ENCODE measurements around the gene TRIM56. TPM values are rescaled to one million over a fixed set of nuclear protein-coding genes. Genes with fewer than 3 reads are reported as not detected.

Gene TRIM56
- total and polyA plus RNA-seq, 2 of the 13 experiments (the other 11 are each of a cell fraction or from before 2014, with no cell fraction given) = 3.2 to 7.1 TPM

GRCh38 chr7:101122933-101123702, 37.8 kb downstream of the TRIM56 start (continued):
- TF ChIP-seq PCBP1 (IDR thresholded peaks at IDR 0.05; ENCODE audit: borderline replicate concordance, low read depth, low read length) (no peak), PLRG1 (conservative IDR thresholded peaks at IDR 0.05) (no peak), MLLT10 (CRISPR knock-in tag; IDR thresholded peaks at IDR 0.05) (no peak), ZNF224 (CRISPR knock-in tag; IDR thresholded peaks at IDR 0.05) (0 out of 2 replicates have a peak, but pooled peaks have one; percentile 39), CBX1 (IDR thresholded peaks at IDR 0.05; ENCODE audit: low read depth) (no peak), ONECUT2 (CRISPR knock-in tag; IDR thresholded peaks at IDR 0.05) (no peak), MTA3 (CRISPR knock-in tag; IDR thresholded peaks at IDR 0.05) (no peak), CEBPB (IDR thresholded peaks at IDR 0.05; ENCODE audit: borderline replicate concordance, low read depth, low read length) (peak; percentile 97), ZNF567 (CRISPR knock-in tag; IDR thresholded peaks at IDR 0.05; ENCODE audit: borderline replicate concordance) (no peak), REXO4 (CRISPR knock-in tag; IDR thresholded peaks at IDR 0.05; ENCODE audit: borderline replicate concordance) (no peak), ZNF703 (CRISPR knock-in tag; IDR thresholded peaks at IDR 0.05; ENCODE audit: borderline replicate concordance) (no peak; the same call in 1 of the 2 replicates), ZNF891 (CRISPR knock-in tag; IDR thresholded peaks at IDR 0.05) (no peak), ATF6 (CRISPR knock-in tag; conservative IDR thresholded peaks at IDR 0.05) (no peak), ZFP41 (CRISPR knock-in tag; IDR thresholded peaks at IDR 0.05; ENCODE audit: borderline replicate concordance) (no peak), POLR2AphosphoS5 (IDR thresholded peaks at IDR 0.05; ENCODE audit: low read depth, low read length) (peak; percentile 71), TEAD3 (CRISPR knock-in tag; optimal IDR thresholded peaks at IDR 0.05; ENCODE audit: borderline replicate concordance) (peak; percentile 81), YY1 (IDR thresholded peaks at IDR 0.05; ENCODE audit: insufficient read depth, insufficient replicate concordance, low read depth, low read length) (no peak), GRHL1 (CRISPR knock-in tag; conservative IDR thresholded peaks at IDR 0.05) (no peak), RFX3 (CRISPR knock-in tag; IDR thresholded peaks at IDR 0.05) (no peak), HES4 (CRISPR knock-in tag; IDR thresholded peaks at IDR 0.05; ENCODE audit: borderline replicate concordance) (no peak), MED13 (CRISPR knock-in tag; IDR thresholded peaks at IDR 0.05) (no peak)
- TF ChIP-seq, protein P1, sequence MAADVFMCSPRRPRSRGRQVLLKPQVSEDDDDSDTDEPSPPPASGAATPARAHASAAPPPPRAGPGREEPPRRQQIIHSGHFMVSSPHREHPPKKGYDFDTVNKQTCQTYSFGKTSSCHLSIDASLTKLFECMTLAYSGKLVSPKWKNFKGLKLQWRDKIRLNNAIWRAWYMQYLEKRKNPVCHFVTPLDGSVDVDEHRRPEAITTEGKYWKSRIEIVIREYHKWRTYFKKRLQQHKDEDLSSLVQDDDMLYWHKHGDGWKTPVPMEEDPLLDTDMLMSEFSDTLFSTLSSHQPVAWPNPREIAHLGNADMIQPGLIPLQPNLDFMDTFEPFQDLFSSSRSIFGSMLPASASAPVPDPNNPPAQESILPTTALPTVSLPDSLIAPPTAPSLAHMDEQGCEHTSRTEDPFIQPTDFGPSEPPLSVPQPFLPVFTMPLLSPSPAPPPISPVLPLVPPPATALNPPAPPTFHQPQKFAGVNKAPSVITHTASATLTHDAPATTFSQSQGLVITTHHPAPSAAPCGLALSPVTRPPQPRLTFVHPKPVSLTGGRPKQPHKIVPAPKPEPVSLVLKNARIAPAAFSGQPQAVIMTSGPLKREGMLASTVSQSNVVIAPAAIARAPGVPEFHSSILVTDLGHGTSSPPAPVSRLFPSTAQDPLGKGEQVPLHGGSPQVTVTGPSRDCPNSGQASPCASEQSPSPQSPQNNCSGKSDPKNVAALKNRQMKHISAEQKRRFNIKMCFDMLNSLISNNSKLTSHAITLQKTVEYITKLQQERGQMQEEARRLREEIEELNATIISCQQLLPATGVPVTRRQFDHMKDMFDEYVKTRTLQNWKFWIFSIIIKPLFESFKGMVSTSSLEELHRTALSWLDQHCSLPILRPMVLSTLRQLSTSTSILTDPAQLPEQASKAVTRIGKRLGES (CRISPR knock-in tag; IDR thresholded peaks at IDR 0.05; ENCODE audit: borderline replicate concordance) = no peak
- TF ChIP-seq, protein P2, sequence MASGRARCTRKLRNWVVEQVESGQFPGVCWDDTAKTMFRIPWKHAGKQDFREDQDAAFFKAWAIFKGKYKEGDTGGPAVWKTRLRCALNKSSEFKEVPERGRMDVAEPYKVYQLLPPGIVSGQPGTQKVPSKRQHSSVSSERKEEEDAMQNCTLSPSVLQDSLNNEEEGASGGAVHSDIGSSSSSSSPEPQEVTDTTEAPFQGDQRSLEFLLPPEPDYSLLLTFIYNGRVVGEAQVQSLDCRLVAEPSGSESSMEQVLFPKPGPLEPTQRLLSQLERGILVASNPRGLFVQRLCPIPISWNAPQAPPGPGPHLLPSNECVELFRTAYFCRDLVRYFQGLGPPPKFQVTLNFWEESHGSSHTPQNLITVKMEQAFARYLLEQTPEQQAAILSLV (CRISPR knock-in tag; IDR thresholded peaks at IDR 0.05; ENCODE audit: borderline replicate concordance) = no peak
